Nephron (organoid): Measurements from ENCODE around the gene TEC.

Experiments used
- H3K27ac Mint-ChIP-seq, 3 experiments: 2 replicates each; pipeline ENCODE4 v1.8.0; 2020; ENCODE audit warnings: mixed read lengths in 3 of 3, mild to moderate bottlenecking in 2 of 3, moderate library complexity in 1 of 3
- H3K27me3 Mint-ChIP-seq: 2 replicates; pipeline ENCODE4 v1.8.0; 2021; ENCODE audit warnings: low read depth, mild to moderate bottlenecking, moderate library complexity, mixed read lengths
- H3K36me3 Mint-ChIP-seq: 2 replicates; pipeline ENCODE4 v1.8.0; 2020; ENCODE audit warnings: low read depth, mixed read lengths
- H3K4me1 Mint-ChIP-seq: 2 replicates; pipeline ENCODE4 v1.8.0; 2020; ENCODE audit warnings: mixed read lengths
- H3K4me3 Mint-ChIP-seq, 3 experiments: 2 replicates each; pipeline ENCODE4 v1.8.0; 2020; ENCODE audit warnings: mild to moderate bottlenecking in 3 of 3, mixed read lengths in 3 of 3, moderate library complexity in 2 of 3
- H3K9me3 Mint-ChIP-seq: 2 replicates; pipeline ENCODE4 v1.8.0; 2020; ENCODE audit warnings: mixed read lengths
- CTCF ChIP-seq, 3 experiments: fragments of 200-600 bp; sonication (generic); IDR thresholded peaks; one replicate each; pipeline ENCODE4 v1.5.0; 2021; ENCODE audit warnings: antibody characterized with exemption in 3 of 3; ENCODE audit not compliant: unreplicated experiment in 3 of 3

Gene TEC

GRCh38 chr4:48270523-48270897, 872 bp upstream of the TEC start:
- TF ChIP-seq CTCF (IDR thresholded peaks at IDR 0.05; ENCODE audit: unreplicated experiment in 3 of 3) = no peak
- H3K27me3 Mint-ChIP-seq = peaks cover 19% of the 10 kb centered on the region
- H3K4me1 Mint-ChIP-seq = no peaks in the 10 kb centered on the region
- H3K27ac Mint-ChIP-seq = peak overlapping the region in 2 of 3 experiments; percentile 63 to 73
- peaks cover 5% of the 10 kb centered on the region for H3K9me3 Mint-ChIP-seq
- no peaks in the 10 kb centered on the region for H3K36me3 Mint-ChIP-seq
- peak overlapping the region; percentile 86 to 94 (median 91) for H3K4me3 Mint-ChIP-seq

DNA sequence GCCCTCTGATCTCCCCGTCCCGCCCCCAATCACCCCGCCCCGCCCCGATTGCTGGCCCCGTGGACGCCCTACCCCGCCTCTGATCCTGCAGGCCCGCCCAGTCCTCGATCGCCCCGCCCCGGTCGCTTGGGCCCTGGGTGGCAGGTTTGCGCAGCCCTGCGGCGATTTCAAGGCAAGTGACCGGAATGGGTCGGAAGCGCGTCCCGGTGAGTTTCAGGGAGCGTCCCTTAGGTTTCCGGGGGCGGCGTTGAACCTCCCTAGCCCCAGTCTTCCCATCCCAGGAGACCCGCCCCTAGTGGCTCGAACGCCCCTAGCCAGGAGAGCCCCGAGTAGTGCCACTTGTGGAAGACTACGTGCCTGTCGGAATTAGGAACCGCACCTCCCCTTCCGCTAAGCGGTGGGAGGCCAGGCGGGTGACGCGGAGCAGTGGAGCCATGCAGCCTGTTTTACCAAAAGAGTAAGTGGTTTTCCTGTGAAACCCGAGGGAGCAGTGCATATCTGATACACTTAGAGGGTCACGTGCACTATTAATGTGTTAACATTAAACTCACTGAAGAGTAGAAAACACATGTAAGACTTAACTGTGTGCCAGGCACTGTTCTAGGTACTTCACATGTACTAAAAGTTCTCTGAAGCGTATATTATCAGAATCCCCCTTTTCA, 354 bp upstream of the TEC start:
- no peaks in the 10 kb centered on the region for H3K36me3 Mint-ChIP-seq
- peaks cover 19% of the 10 kb centered on the region for H3K27me3 Mint-ChIP-seq
- peaks cover 5% of the 10 kb centered on the region for H3K9me3 Mint-ChIP-seq
- no peaks in the 10 kb centered on the region for H3K4me1 Mint-ChIP-seq
- peak overlapping the region in 2 of 3 experiments; percentile 63 to 73 for H3K27ac Mint-ChIP-seq
- H3K4me3 Mint-ChIP-seq = peak overlapping the region; percentile 86 to 94 (median 91)
- TF ChIP-seq CTCF (IDR thresholded peaks at IDR 0.05; ENCODE audit: unreplicated experiment in 3 of 3) = peak; percentile 31 to 38 (median 32)

DNA sequence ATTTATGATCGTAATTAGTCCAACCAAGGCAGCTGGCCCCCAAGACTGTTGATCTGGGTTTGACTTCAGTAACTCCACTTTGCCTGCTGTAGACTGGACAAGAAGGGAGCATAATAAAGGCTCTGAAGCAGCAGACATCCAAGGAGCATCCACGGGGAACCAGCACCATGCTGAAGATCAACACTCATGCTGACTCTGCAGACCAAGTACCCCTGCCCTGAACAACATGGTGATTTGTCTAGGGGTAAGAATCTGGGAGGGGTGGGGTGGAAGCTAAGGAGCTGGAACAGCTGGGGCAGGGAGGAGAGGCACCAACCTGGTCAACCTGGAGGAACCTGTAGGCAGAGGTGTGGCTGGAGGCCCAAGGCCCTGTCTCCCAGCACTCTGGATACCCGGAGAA, 2.1 kb downstream of the TEC start:
- Mint-ChIP-seq H3K9me3 (peaks cover 5% of the 10 kb centered on the region), H3K27ac (no peak overlapping the region), H3K36me3 (no peaks in the 10 kb centered on the region), H3K4me3 (peak overlapping the region; percentile 49 to 76 (median 68)), H3K27me3 (peaks cover 20% of the 10 kb centered on the region), H3K4me1 (no peaks in the 10 kb centered on the region)
- no peak for TF ChIP-seq CTCF (IDR thresholded peaks at IDR 0.05; ENCODE audit: unreplicated experiment in 3 of 3)

DNA sequence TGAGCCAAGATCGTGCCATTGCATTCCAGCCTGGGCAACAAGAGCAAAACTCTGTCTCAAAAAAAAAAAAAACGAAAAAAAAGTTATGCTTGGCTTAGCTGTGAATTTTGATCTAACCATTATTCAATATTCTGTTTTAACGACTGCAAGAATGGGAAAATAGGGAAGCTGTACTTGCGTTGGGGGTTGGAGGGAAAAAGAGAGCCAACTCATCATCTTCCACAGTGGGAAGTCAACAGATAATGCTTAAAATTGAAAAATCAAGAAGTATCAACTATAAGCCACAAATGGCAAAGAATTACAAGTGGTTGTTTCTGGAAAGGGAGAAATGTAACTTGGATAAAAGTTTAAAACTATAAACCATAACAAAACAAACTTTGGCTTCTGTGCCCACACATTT, 2.9 kb downstream of the TEC start:
- H3K9me3 Mint-ChIP-seq = peaks cover 5% of the 10 kb centered on the region
- peaks cover under 1% of the 10 kb centered on the region for H3K4me1 Mint-ChIP-seq
- H3K27me3 Mint-ChIP-seq = peaks cover 20% of the 10 kb centered on the region
- no peak for TF ChIP-seq CTCF (IDR thresholded peaks at IDR 0.05; ENCODE audit: unreplicated experiment in 3 of 3)
- no peaks in the 10 kb centered on the region for H3K36me3 Mint-ChIP-seq
- H3K4me3 Mint-ChIP-seq = peak overlapping the region in 2 of 3 experiments; percentile 41 to 76
- H3K27ac Mint-ChIP-seq = no peak overlapping the region

DNA sequence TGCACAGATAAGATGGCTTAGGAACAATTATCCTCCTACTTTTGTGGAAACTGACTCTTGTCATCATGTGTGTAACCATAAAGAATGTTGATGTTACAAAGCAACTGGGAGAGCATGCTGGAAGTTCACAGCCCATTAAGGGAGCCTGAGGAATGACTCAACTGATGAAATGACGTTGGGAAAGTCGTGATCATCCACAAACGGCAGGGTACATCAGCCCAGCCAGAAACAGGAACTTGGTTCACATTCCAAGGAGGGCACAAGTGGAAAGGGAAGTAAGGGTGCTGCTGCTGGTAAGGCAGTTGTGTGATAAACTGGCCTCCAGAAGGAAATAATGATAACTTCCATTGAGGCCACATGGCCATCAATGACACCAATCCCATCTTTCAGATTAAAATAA, 6.7 kb downstream of the TEC start:
- H3K4me1 Mint-ChIP-seq = peaks cover 8% of the 10 kb centered on the region
- no peak overlapping the region for H3K4me3 Mint-ChIP-seq
- H3K36me3 Mint-ChIP-seq = no peaks in the 10 kb centered on the region
- no peak overlapping the region for H3K27ac Mint-ChIP-seq
- no peaks in the 10 kb centered on the region for H3K9me3 Mint-ChIP-seq
- TF ChIP-seq CTCF (IDR thresholded peaks at IDR 0.05; ENCODE audit: unreplicated experiment in 3 of 3) = no peak
- peaks cover 16% of the 10 kb centered on the region for H3K27me3 Mint-ChIP-seq

GRCh38 chr4:48262484-48262883, 7.2 kb downstream of the TEC start:
- Mint-ChIP-seq H3K27me3 (peaks cover 13% of the 10 kb centered on the region), H3K9me3 (no peaks in the 10 kb centered on the region), H3K4me1 (peaks cover 8% of the 10 kb centered on the region), H3K27ac (no peak overlapping the region), H3K36me3 (no peaks in the 10 kb centered on the region), H3K4me3 (no peak overlapping the region)
- TF ChIP-seq CTCF (IDR thresholded peaks at IDR 0.05; ENCODE audit: unreplicated experiment in 3 of 3) = no peak
